OCI-M2 (cell line): Measurements from ENCODE around the gene BORCS6.
A peak's percentile ranks its signal among the peaks of the same experiment; 100 is the strongest.

Experiments used
- DNase-seq: peaks from one replicate; lab custom pipeline; 2025; ENCODE audit not compliant: unreplicated experiment; lab: John Stamatoyannopoulos, UW

Gene BORCS6

GRCh38 chr17:8212312-8213180 is 22.6 kb upstream of the BORCS6 start:
- DNase-seq = no peak

- no peak for DNase-seq
Measured at GRCh38 chr17:8210761-8211458, 20.9 kb upstream of the BORCS6 start.

- DNase-seq = peak; percentile 51
Measured at GRCh38 chr17:8209907-8210760, 20.2 kb upstream of the BORCS6 start, which contains the start of gene AURKB. TSS of gene AURKB (minus strand) at chr17:8210575. CDS start at chr17:8210224, 351 bp downstream.

- DNase-seq = no peak
Measured at GRCh38 chr17:8206536-8206935, 16.6 kb upstream of the BORCS6 start.

- no peak for DNase-seq
Measured at GRCh38 chr17:8204761-8205555, 15.0 kb upstream of the BORCS6 start.

- DNase-seq = peak; percentile 36
Measured at GRCh38 chr17:8192070-8192815, 2.3 kb upstream of the BORCS6 start.

- DNase-seq = no peak
Measured at GRCh38 chr17:8190506-8190905, 526 bp upstream of the BORCS6 start.

- DNase-seq = no peak
Measured at GRCh38 chr17:8189041-8189710, 804 bp downstream of the BORCS6 start.

- no peak for DNase-seq
Measured at GRCh38 chr17:8188263-8188839, 1.6 kb downstream of the BORCS6 start.

- peak; percentile 95 for DNase-seq
Measured at GRCh38 chr17:8187517-8188262, 2.3 kb downstream of the BORCS6 start.

- peak; percentile 93 for DNase-seq
Measured at GRCh38 chr17:8186787-8187516, 3.0 kb downstream of the BORCS6 start.

GRCh38 chr17:8186446-8186786 is 3.6 kb downstream of the BORCS6 start:
- DNase-seq = no peak

- no peak for DNase-seq
Measured at GRCh38 chr17:8185582-8186445, 4.2 kb downstream of the BORCS6 start.

- no peak for DNase-seq
Measured at GRCh38 chr17:8176998-8177731, 12.8 kb downstream of the BORCS6 start.

GRCh38 chr17:8176197-8176940 is 13.6 kb downstream of the BORCS6 start, which contains the start of gene TMEM107:
TSS of gene TMEM107 (minus strand) at chr17:8176380. CDS start at chr17:8176286, 94 bp downstream.
- DNase-seq = no peak
